Activated naive CD4-positive, alpha-beta T cell treated with anti-CD3 and anti-CD28 coated beads, Interleukin-2, amount 50 U/mL, for 24 hours (primary cell): ENCODE results near the gene CSF3R.
A peak's percentile ranks its signal among the peaks of the same experiment; 100 is the strongest.

Source experiments
- H3K27ac Mint-ChIP-seq: one replicate; pipeline ENCODE4 v1.8.0; 2021; ENCODE audit warnings: mild to moderate bottlenecking, mixed read lengths
- H3K27me3 Mint-ChIP-seq: one replicate; pipeline ENCODE4 v1.8.0; 2021; ENCODE audit warnings: mixed read lengths
- H3K36me3 Mint-ChIP-seq: one replicate; pipeline ENCODE4 v1.8.0; 2021; ENCODE audit warnings: mixed read lengths
- H3K4me1 Mint-ChIP-seq: one replicate; pipeline ENCODE4 v1.8.0; 2021; ENCODE audit warnings: mixed read lengths
- H3K4me3 Mint-ChIP-seq: one replicate; pipeline ENCODE4 v1.8.0; 2021; ENCODE audit warnings: mild to moderate bottlenecking, mixed read lengths
- H3K9me3 Mint-ChIP-seq: one replicate; pipeline ENCODE4 v1.8.0; 2021; ENCODE audit warnings: mixed read lengths

CSF3R gene

DNA sequence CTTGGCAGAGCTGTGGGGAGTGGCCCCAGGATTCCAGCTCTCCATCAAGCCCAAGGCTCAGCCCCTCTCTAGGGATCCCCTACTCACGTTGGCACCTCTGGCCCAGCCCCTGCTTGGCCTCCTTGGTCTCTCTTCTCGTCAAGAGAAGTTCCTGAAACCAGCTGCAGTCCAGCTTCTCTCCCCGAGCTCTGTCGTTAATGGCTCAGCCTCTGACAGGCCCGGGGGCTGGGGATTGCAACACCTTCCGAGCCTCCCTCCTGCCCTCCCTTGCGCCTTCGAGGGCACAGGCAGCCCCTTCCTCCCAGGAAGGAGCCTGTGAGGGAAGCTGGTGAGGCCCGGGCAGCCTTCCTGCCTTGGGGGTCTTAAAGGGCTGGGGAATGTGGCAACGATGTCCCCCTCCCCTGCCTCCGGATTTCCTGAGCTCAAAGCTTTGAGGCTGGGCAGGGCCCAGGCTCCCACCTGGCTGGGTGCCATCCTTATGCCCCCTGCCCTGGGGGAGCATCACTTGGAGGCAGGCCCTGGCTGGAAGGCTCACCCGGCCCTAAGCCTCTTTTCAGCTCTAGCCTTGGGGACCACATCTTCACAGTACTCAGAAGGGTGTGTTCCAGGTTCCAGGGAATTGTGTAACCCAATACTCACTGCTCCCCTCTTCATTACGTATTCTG, at the start of gene CSF3R:
Gene CSF3R, minus strand, starts transcription at position 190 of the 665 bp plus-strand sequence. CDS start 3,417 bp downstream, outside the sequence.
- Mint-ChIP-seq H3K4me3 (peak within 1 kb of the TSS; percentile 77), H3K9me3 (no peaks in the 10 kb centered on the region), H3K4me1 (peaks cover 13% of the 10 kb centered on the region), H3K27ac (peak within 1 kb of the TSS; percentile 12), H3K27me3 (no peaks in the 10 kb centered on the region), H3K36me3 (no peaks in the 10 kb centered on the region)

DNA sequence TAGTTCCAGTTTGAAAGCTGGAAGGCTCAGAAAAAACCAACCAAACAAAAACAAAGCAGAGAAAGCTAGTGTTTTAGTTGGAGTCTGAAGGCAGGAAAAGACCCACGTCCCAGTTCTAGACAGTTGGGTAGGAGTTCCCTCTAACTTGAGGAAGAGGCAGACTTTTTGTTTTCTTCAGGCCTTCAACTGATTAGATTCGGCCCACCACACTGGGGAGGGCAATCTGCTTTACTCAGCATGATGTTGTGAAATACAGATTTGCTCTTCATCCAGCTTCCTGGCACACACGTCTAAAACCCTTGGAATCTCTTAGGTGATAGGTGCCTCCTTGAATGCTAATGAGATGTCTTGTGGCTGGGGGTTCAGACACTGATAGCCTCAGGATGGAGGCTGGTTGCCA, 49.1 kb upstream of the CSF3R start:
- H3K9me3 Mint-ChIP-seq: no peaks in the 10 kb centered on the region
- H3K27me3 Mint-ChIP-seq: no peaks in the 10 kb centered on the region
- no peaks in the 10 kb centered on the region for H3K4me1 Mint-ChIP-seq
- no peaks in the 10 kb centered on the region for H3K36me3 Mint-ChIP-seq
- no peak overlapping the region for H3K27ac Mint-ChIP-seq
- no peak overlapping the region for H3K4me3 Mint-ChIP-seq

DNA sequence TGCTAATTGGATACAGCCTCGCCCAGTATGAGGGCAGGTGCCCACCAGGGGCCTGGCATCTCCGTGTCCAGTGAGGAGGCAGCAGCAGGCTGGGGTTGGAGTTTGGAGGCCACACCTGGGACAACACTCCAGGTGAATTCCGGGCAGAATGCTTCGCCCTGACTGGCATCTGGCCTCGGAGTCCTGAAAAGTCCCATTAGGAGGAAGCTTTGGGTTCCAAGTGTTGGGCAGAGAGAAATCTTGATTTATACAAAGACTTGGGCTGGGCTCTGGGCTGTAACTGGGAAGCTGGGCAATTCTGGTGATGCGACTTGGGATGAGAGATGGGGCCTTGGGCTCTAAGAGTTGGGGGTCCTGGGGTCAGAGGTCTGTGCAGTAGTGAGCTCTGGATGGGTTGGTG, 48.1 kb upstream of the CSF3R start:
- Mint-ChIP-seq H3K4me3 (no peak overlapping the region), H3K27ac (no peak overlapping the region), H3K4me1 (no peaks in the 10 kb centered on the region), H3K36me3 (no peaks in the 10 kb centered on the region), H3K27me3 (no peaks in the 10 kb centered on the region), H3K9me3 (no peaks in the 10 kb centered on the region)

DNA sequence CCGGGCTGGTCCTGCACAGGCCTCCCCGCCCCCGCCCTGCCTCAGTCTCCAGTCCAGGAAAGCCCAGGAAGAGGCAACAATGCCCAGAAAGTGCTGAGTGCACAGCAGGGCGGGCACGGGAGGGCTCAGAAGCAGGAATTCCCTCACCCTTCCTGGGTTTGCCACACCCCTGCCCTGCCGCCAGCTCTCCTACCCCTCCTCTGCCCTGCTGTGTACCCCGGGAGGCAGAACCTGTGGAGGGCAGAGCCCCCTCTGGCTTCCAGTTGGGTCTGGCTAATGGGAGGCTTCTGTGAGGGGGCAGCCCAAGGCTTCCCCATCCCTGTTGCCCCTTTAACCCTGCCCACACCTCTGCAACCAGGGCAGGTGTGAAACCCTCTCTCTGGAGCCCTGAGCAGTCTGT, 47.5 kb upstream of the CSF3R start:
- Mint-ChIP-seq H3K9me3 (no peaks in the 10 kb centered on the region), H3K4me3 (no peak overlapping the region), H3K4me1 (no peaks in the 10 kb centered on the region), H3K27ac (no peak overlapping the region), H3K27me3 (no peaks in the 10 kb centered on the region), H3K36me3 (no peaks in the 10 kb centered on the region)

DNA sequence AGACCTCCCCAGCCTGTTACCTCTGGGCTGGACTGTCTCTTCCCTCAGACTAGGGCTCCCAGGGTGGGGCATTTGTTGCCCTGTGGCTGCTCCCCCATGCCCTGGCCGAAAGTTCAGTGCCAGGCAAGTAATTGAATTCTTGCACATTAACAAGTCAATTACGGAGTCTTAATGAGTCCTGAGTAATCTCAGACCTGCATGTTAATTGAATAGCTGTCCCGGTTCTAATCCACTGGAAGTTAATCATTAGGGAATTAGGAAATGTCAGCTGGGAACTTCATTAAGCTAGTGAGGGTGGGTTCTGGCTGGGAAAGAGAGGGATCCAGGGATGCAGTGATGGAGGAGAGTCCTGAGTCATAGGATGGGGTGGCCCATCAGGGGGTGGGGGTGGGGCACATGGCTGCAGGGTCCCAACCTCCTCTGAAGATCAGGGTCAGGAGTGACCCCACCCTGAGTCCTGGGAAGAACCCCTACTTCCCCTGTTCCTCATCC, 47.1 kb upstream of the CSF3R start:
- Mint-ChIP-seq H3K4me1 (no peaks in the 10 kb centered on the region), H3K9me3 (no peaks in the 10 kb centered on the region), H3K27ac (no peak overlapping the region), H3K36me3 (no peaks in the 10 kb centered on the region), H3K27me3 (no peaks in the 10 kb centered on the region), H3K4me3 (no peak overlapping the region)

DNA sequence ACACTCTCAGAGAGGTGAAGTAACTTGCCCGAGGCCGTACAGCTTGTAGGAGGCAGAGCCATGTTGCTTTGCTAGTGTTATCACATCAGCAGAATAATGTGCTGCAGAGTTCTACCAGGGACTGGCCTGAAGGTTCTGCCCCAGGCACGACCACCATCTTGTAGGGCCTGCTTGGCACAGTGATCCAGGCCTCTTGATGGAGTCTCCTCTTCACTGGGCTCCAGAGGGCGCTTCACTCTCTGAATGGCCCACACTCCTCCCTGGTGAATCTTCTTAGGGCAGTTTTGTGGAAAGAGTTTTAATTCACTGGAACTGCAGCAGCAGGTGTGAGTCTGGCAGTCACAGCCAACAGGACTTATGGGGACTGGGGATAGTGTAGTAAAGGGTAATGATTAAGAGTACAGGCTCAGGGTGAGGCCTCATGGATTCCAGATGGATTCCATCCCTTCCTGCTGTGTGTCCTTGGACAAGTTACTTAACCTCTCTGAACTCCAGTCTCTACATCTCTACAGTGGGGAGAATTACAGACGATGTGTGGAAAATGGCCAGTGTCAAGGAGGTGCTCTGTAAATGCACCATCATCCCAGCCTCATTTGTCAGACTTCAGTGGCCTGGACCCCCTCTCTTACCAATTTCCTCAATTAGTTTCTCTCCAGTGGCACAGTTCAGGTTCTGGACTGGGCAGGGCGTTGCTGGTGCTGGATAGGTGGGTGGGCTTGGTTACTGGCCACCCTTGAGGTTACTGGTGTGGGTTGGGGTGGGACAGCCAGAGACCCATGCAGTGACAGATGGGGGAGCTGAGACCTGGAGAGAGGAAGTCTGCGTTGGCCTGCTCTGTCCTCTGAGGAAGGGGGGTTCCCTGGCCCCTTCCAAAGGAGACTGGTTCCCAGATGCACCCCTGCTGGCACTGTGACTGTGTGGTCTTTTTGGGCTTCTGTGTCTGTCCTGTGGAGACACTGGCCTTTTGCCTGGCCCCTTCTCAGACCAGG, 45.9 kb upstream of the CSF3R start:
- Mint-ChIP-seq H3K27me3 (no peaks in the 10 kb centered on the region), H3K4me3 (no peak overlapping the region), H3K4me1 (no peaks in the 10 kb centered on the region), H3K36me3 (no peaks in the 10 kb centered on the region), H3K27ac (no peak overlapping the region), H3K9me3 (no peaks in the 10 kb centered on the region)

DNA sequence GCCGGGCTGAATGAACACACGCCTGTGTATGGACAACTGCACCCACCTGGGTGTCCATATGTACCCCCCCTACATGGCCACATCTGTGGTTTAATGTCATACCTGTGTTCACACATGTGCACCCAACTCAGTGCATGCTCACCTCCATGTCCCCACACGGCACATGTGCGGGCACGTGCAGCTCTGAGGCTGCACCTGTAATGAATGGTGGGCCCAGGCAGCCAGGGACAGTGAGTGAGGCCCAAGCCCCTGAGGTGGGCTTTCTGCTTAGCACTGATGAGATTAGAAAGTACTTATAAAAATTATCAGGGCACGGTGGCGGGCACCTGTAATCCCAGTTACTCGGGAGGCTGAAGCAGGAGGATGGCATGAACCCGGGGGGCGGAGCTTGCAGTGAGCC, 42.5 kb upstream of the CSF3R start:
- no peaks in the 10 kb centered on the region for H3K27me3 Mint-ChIP-seq
- H3K27ac Mint-ChIP-seq: no peak overlapping the region
- no peak overlapping the region for H3K4me3 Mint-ChIP-seq
- H3K4me1 Mint-ChIP-seq: no peaks in the 10 kb centered on the region
- H3K9me3 Mint-ChIP-seq: no peaks in the 10 kb centered on the region
- H3K36me3 Mint-ChIP-seq: no peaks in the 10 kb centered on the region

DNA sequence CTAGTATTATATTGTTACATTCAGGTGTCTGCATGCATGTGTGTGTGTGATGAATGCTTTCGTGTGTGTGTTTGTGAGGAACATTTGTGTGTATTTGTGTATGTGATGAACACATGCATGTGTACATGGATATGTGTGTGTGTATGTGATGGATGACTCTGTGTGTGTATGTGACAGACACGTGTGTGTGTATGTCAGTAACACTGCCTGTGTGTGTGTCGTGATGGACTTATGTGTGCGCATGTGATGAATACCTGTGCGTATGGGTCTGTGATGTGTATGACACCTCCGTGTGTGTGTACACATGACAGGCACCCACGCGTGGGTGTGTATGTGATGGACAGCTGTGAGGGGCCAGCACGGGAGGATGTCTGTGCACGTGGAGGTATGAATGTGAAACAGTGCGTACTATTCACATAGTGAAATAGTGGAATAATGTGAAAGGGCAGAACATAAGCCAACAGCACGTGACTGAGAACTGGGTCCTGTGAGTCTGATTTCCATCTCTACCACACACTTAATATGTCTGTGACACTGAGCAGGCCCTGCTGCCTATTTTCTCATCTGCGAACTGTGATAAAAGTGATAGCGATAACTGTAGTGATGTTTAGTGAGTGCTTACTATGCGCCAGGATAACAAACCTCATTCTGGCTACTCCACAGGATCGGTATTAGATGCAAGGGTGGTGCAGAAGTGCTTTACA, 41.8 kb upstream of the CSF3R start:
- no peaks in the 10 kb centered on the region for H3K9me3 Mint-ChIP-seq
- no peak overlapping the region for H3K27ac Mint-ChIP-seq
- no peaks in the 10 kb centered on the region for H3K4me1 Mint-ChIP-seq
- no peaks in the 10 kb centered on the region for H3K27me3 Mint-ChIP-seq
- H3K36me3 Mint-ChIP-seq: no peaks in the 10 kb centered on the region
- H3K4me3 Mint-ChIP-seq: no peak overlapping the region

DNA sequence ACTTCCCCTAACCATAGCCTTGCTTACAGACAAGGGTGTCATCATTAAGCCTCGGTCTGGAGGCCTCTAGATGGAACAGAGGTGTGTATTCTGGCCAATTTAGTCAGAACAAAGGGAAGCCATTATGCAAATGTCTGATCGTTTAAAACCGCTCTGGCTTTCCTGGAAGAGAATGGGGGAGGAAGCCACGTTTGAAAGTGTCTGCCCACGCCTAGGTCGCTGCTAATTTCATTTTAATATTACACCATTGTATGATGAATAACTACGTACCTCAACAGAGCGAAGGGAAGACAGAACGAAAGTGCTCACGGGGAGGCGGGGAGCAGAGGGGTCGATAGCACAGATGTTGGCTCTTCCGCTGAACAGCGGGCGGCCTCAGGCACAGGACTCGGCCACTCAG, 41.1 kb upstream of the CSF3R start:
- Mint-ChIP-seq H3K4me1 (no peaks in the 10 kb centered on the region), H3K9me3 (no peaks in the 10 kb centered on the region), H3K4me3 (no peak overlapping the region), H3K36me3 (no peaks in the 10 kb centered on the region), H3K27ac (no peak overlapping the region), H3K27me3 (no peaks in the 10 kb centered on the region)

DNA sequence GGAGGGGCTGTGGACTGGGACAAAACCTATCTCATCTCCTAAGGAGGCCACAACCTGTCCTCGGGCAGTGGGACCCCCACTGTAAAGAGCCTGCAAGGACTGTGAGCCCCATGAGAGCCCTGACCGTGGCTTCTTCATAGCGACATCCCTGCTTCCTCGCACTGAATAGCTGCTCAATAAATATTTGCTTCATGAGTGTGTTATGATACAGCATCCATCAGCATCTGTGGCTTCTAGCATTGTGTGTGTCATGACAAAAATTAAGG, 40.5 kb upstream of the CSF3R start:
- no peaks in the 10 kb centered on the region for H3K36me3 Mint-ChIP-seq
- H3K27me3 Mint-ChIP-seq: no peaks in the 10 kb centered on the region
- no peaks in the 10 kb centered on the region for H3K9me3 Mint-ChIP-seq
- no peak overlapping the region for H3K27ac Mint-ChIP-seq
- no peaks in the 10 kb centered on the region for H3K4me1 Mint-ChIP-seq
- no peak overlapping the region for H3K4me3 Mint-ChIP-seq

DNA sequence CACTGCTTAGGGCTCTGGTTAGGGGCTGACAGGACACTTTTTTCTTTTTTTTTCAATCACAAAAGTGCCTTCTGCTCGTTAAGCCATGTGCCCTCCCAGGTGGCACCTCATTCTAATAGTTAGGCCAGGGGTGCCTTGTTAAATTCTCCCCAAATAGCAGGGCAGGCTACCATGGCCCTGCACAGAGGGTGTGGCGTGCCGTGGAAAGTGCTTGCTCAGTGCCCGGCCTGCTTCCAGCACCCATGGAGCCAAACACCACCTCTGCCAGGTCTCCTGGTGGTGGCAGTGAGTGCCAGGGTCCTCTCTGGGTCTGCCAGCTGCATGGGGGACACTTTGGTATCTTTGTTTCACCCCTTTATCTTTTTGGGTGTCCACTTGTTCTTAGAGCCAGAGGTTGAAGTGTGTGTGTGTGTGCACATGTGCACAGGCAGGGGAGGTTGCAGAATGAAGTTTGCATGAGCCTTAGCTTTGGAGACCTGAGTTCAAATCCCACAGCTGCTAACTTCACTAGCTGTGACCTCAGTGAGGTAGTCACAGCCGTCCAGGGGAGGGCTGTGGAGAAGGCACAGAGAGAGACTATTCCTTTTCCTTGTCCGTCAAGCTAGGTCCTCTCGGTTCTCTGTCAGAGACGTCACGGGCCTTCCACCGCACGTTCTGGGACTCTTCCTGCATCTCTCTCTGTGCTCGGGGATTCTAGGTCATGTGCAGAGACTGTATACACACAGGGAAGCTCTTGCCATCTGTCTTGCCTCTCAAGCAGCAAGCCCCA, 39.9 kb upstream of the CSF3R start:
- Mint-ChIP-seq H3K9me3 (no peaks in the 10 kb centered on the region), H3K4me3 (no peak overlapping the region), H3K27ac (no peak overlapping the region), H3K4me1 (no peaks in the 10 kb centered on the region), H3K36me3 (no peaks in the 10 kb centered on the region), H3K27me3 (no peaks in the 10 kb centered on the region)

DNA sequence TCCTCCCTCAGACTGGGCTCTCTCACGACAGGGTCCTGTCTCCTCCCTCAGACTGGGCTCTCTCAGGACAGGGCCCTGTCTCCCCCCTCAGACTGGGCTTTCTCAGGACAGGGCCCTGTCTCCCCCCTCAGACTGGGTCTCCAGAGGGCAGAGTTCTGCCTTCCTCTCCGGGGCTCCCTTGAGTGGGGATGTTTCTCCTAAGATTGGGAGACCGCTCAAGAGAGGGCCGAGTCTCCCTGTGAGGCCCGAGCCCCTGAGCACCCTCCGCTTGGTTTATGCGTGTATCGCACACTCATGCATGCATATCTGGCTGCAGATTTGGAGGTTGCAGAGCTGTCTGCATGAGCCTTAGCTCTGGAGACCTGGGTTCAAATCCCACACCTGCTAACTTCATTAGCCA, 39.3 kb upstream of the CSF3R start:
- H3K36me3 Mint-ChIP-seq: no peaks in the 10 kb centered on the region
- no peaks in the 10 kb centered on the region for H3K27me3 Mint-ChIP-seq
- no peak overlapping the region for H3K4me3 Mint-ChIP-seq
- H3K4me1 Mint-ChIP-seq: no peaks in the 10 kb centered on the region
- no peaks in the 10 kb centered on the region for H3K9me3 Mint-ChIP-seq
- H3K27ac Mint-ChIP-seq: no peak overlapping the region

DNA sequence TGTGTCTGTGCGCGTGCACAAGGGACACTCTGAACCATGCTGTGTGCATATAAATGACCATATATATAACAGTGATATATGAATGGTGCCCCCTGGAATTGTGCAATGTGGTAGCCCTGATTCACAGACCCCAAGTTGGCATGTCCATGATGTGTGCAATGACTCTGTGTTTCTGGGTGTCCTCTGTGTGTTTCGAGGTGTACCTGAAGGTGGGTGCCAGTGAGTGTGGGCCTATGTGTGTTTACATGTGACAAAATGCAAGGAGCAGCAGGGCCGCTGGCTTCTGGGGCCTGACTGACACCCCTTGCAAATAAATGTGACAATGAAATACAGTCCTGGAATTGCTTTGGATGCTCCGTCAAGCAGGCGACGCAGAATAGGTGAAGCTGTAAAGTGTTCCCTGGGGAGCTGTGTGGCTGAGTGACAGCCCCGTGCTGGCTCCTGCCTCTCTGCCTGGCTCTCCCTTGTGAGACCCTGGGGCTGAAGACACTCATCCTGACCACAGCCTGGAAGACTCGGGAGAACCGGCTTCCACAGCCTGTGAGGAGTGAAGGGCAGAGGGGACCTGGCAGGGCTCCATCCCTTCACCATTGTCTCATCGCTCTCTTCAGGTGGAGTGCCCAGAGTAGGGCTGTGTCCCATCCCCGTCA, 38.2 kb upstream of the CSF3R start:
- Mint-ChIP-seq H3K27me3 (no peaks in the 10 kb centered on the region), H3K4me3 (no peak overlapping the region), H3K27ac (no peak overlapping the region), H3K9me3 (no peaks in the 10 kb centered on the region), H3K36me3 (no peaks in the 10 kb centered on the region), H3K4me1 (no peaks in the 10 kb centered on the region)

DNA sequence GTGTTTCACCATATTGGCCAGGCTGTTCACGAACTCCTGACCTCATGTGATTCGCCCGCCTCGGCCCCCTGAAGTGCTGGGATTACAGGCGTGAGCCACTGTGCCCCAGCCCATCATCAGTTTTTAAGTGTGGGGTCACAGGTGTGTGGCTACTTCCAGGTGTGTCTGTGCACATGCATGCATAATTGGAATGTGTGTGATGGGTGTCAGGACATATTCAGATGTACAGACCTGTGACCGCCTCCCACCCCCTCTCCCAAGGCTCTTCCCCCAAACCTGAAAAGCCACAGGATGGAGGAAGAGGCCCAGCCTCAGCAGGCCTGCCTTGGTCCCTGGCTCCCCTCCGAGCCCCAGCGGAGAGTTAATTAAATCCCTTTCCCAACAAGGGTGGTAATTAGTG, 37.3 kb upstream of the CSF3R start:
- H3K27me3 Mint-ChIP-seq: no peaks in the 10 kb centered on the region
- no peaks in the 10 kb centered on the region for H3K9me3 Mint-ChIP-seq
- H3K36me3 Mint-ChIP-seq: no peaks in the 10 kb centered on the region
- no peaks in the 10 kb centered on the region for H3K4me1 Mint-ChIP-seq
- no peak overlapping the region for H3K27ac Mint-ChIP-seq
- no peak overlapping the region for H3K4me3 Mint-ChIP-seq
